Activated CD4-positive, alpha-beta T cell treated with anti-CD3 and anti-CD28 coated beads, Interleukin-2, amount 50 U/mL, for 24 hours (primary cell): ENCODE measurements around the gene TRPT1.
"Not testable (repeated sequence)": the region's sequence is repeated elsewhere in the genome, so short reads cannot be mapped to it uniquely, and the experiment has no call there.

Experiments used
- DNase-seq, 2 donors: peaks; one replicate each; pipeline ENCODE4 v3.0.0-alpha.2; 2020; ENCODE audit warnings: low read depth in 1 of 2, low spot score in 1 of 2

Gene TRPT1

DNA sequence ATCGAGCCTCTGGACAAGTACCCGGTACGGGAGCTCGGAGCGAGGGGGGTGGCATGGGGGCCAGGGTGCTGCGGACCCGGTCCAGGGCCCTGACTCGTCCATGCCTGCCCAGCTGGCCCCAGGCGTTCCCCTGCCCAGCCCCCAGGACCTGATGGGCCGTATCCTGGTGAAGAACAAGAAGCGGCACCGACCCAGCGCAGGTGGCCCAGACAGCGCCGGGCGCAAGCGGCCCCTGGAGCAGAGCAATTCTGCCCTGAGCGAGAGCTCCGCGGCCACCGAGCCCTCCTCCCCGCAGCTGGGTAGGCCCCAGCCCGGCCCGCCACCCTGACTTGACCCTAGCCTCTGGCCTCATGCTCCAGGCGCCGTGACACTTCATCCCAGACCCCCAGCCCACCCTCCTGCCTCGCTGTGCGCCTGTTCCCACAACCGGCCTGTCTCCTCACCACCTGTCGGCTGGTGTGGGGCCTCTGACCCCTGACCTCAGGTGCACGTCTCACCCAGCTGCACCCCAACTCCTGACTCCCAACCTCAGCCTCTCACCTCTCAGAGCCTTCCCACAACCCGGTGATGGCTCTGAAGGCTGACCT, 33.1 kb upstream of the TRPT1 start:
- no peak for DNase-seq

GRCh38 chr11:64258356-64258755, 32.4 kb upstream of the TRPT1 start:
- DNase-seq: no peak

DNA sequence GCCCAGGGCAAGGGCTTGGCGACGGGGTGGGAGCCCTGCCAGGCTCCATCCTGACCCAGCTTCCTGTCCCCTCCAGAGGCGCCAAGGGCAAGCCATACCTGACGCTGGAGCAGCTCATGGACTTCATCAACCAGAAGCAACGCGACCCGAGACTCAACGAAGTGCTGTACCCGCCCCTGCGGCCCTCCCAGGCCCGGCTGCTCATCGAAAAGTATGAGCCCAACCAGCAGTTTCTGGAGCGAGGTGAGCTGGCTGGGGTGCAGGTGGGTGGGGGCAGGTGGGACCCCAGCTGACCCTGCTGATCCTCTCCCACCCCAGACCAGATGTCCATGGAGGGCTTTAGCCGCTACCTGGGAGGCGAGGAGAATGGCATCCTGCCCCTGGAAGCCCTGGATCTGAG, 30.3 kb upstream of the TRPT1 start:
- no peak for DNase-seq

- DNase-seq: no peak
Measured at GRCh38 chr11:64255135-64256128, 29.4 kb upstream of the TRPT1 start.

GRCh38 chr11:64254326-64254725, 28.3 kb upstream of the TRPT1 start:
- DNase-seq: no peak

GRCh38 chr11:64253481-64253880, 27.5 kb upstream of the TRPT1 start:
- DNase-seq: no peak

DNA sequence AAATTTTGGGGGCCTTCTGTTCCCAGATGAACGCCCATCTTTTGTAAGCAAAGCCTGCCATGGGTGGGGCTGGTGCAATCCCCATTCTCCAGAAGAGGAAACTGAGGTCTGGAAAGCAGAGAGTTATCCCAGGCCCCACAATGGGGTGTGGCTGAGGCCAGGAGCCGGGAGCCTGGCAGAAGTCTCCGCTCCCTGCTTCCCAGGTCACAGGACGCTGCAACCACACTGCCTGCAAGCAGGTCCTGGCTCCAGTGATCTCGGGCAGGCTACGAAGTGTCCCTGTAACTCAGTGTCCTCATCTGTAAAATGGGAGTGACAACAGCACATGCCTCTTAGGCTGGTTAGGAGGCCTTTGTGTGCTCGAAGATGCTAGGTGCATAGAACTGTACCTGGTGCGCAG, 27.1 kb upstream of the TRPT1 start:
- DNase-seq: no peak

- no peak for DNase-seq
Measured at GRCh38 chr11:64252003-64252872, 26.3 kb upstream of the TRPT1 start.

DNA sequence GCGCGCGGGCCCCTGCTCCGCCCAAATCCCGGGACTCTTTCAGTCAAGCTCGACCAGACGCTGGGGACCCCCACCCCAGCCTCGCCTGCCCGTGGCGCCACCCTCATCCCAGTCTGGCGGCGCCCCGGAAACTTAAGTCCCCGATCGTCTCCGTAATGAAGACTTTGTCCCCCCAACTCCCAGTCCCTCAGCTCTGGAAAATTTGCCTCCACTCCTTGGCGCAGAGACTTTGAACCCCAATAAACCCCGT, 25.7 kb upstream of the TRPT1 start:
- DNase-seq: no peak

GRCh38 chr11:64251016-64251752, 25.2 kb upstream of the TRPT1 start, which contains the start of gene PLCB3:
Gene PLCB3, plus strand, starts transcription at chr11:64251530. Its CDS starts 120 bp downstream, at chr11:64251650.
- DNase-seq: peak; percentile 39 to 50

DNA sequence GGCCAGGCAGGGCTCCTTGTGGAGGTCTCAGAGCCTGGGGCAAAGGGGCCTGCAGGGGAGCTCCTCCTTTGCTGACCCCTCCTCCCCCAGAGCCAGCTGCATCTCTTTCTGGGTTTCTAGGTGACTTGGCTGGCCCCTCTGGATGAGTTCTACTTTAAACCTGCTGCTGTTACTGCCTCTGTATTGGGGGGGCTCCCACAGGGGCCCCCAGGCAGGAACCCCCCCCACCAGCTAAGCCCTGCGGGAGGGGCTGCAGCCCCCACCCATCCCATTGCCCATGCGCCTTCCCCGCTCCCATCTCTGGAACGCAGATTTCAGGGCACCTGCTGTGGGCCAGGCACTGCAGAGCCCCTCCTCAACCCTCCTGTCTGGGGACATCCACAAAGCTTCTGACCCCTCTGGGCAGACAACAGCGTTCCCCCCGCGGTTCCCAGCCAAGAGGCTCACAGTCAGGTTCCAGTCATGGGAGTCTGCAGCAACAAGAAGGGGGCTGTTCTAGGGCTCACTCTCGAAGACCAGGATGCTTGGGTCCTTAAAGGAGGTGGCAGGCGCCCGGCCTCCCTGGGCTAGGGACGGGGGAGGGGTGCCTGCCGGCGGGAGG, 24.5 kb upstream of the TRPT1 start:
- DNase-seq: no peak

GRCh38 chr11:64249563-64250414, 23.8 kb upstream of the TRPT1 start:
- DNase-seq: no peak

DNA sequence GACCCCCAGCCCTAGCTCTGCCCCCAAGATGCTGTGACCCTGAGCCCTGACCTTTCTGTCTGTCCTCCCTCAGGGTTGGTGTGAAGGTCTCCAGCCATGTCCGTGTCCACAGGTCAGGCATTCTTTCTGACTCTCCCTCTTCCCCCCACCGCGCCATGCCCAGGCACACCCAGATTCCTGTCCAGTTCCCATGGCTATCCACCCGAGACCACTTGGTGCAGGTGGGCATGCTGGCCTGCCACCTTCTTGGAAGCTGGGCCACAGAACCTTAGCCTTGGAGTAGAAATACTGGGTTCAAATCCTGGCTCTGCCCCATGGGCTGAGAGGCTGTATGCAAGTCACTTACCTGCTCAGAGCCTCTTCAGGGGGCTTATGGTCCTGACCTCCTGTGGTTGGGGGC, 23.1 kb upstream of the TRPT1 start:
- no peak for DNase-seq

GRCh38 chr11:64248578-64248977, 22.6 kb upstream of the TRPT1 start:
- no peak for DNase-seq

DNA sequence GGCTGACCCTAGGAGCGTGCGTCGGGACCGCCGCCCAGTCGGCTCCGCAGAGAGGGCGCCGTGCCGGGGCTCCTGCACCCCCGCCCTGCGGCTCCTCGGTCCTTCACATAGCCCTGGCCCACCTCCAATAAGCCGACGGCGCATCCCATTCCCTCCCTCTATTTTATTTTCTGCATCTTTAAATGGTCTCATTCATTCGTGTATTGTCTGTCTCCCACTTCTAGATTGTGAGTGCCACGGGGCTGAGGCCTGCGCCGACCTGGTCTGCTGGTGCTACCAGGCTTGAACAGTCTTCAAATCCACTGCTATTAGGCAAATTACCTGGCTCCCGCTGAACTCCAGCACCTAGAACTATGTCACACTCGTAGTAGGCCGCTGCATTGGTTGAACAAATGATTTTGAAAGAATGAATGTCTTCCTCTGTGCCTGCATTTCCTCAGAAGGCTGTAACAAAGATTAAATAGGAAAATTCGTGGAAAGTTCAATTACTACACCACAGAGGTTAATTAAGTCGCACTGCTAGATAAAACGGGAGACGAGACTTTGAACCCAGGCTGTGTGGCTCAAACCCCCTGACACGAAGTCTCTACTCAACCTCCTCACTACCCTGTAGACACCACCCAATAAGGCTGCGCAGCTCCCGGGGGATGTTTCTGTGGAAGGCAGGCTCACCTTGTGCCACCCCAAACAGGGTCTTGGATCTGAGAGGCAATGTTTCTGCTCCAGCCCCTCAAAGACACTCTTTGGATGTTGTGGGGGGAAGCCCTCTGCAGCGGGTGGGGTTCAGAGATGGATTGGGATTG, 21.9 kb upstream of the TRPT1 start:
- DNase-seq: no peak

GRCh38 chr11:64246871-64247728, 21.1 kb upstream of the TRPT1 start, which contains the start of gene PPP1R14B:
Gene PPP1R14B, minus strand, starts transcription at chr11:64246943. Its CDS starts 270 bp downstream, at chr11:64246673.
- DNase-seq: peak; percentile 59 to 71

DNA sequence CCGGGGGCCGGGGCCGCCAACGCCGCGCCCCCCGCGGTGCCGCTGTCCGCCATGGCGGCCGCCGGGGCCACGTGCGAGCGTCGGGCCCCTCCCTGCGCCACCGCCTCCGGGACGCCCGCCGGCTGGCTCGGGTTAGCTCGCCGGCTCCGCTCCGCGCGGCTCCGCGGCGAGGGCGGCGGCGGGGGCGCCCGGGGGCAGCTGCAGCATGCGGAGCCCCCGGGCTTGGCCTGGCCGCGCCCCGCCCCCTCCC, 20.6 kb upstream of the TRPT1 start:
- DNase-seq: not testable (repeated sequence)
